Epithelial cell of proximal tubule (primary cell): Measurements from ENCODE around the gene KCNMA1. TPM values are rescaled to one million over a fixed set of nuclear protein-coding genes. Genes with fewer than 3 reads are reported as not detected.

Source experiments
- DNase-seq: peaks from one replicate; pipeline ENCODE4 v3.0.0-alpha.2; 2011; ENCODE audit warnings: low read depth
- H3K4me3 ChIP-seq: 2 replicates; pipeline ENCODE4 v1.5.1; 2011; ENCODE audit warnings: low read depth, mild to moderate bottlenecking, low read length
- total RNA-seq: library from RNA; depleted of rRNA; stranded (reverse); fragments of >200 nt; gene quantifications from 2 replicates; pipeline ENCODE4 v1.2.3, GENCODE V29; 2015
- TF ChIP-seq, protein P1 (sequence below): conservative IDR thresholded peaks from 2 replicates; pipeline ENCODE4 v1.5.1; 2012; ENCODE audit warnings: low read depth, mild to moderate bottlenecking, low read length

KCNMA1 gene
- total RNA-seq, 1 donor from 2014 or later = 12.5 TPM

DNA sequence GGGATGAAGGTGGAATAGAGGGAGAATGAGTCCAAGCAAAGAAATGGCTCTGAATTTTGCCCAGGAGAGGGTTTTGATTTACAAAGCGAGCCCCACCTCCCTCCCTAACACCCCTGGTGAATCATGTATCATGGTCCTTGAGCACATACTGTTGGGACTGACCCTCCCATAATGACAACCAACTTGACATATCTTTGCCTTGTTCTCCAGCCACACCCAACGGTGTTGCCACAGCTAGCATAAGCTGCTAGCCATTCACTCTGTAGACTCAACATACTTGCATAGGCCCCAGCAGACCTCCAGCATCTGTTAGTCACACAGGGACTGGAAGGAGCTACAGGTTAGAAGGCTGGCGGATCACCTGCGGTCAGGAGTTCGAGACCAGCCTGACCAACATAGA, 538.5 kb downstream of the KCNMA1 start:
- H3K4me3 ChIP-seq = no peak overlapping the region
- TF ChIP-seq, protein P1, sequence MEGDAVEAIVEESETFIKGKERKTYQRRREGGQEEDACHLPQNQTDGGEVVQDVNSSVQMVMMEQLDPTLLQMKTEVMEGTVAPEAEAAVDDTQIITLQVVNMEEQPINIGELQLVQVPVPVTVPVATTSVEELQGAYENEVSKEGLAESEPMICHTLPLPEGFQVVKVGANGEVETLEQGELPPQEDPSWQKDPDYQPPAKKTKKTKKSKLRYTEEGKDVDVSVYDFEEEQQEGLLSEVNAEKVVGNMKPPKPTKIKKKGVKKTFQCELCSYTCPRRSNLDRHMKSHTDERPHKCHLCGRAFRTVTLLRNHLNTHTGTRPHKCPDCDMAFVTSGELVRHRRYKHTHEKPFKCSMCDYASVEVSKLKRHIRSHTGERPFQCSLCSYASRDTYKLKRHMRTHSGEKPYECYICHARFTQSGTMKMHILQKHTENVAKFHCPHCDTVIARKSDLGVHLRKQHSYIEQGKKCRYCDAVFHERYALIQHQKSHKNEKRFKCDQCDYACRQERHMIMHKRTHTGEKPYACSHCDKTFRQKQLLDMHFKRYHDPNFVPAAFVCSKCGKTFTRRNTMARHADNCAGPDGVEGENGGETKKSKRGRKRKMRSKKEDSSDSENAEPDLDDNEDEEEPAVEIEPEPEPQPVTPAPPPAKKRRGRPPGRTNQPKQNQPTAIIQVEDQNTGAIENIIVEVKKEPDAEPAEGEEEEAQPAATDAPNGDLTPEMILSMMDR = no peak
- DNase-seq = no peak

DNA sequence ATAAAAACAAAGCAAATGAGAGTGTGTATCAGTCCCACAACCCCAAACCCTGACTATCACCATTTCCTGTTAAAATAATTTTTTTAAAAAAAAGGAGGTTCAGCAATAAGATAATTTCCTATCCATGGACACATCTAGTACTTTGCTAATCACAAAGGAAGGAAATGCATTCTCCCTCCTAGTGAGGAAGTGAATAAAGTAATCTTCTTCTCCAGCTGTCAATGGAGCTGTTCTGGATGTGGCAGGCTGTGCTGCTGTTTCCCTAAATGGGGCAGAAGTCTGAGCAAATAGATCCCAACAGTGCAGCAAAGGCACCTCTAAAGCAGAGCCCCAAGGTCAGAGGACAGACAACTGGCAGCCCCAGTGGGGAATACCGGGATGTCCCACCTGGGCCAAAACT, 540.0 kb downstream of the KCNMA1 start:
- H3K4me3 ChIP-seq = no peak overlapping the region
- TF ChIP-seq, protein P1 = no peak
- DNase-seq = no peak

DNA sequence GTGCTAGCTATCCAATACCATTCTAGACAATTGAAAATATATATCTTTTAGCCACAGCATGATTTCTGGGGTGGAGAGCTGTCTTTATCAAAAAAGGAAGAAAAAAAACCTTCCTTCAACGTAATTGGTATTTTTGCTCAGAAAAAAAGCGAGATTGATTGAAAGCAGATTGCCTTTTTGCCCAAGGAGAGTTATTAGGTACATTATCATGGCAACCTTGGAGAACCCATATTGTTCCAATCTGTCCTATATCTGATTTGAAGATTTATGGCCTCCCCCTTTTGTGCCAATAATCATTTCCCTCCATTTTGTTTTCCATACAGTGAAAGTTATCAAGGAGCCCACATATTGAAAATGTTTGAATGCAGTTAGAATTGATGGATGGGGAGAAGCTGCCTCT, 544.5 kb downstream of the KCNMA1 start:
- H3K4me3 ChIP-seq = no peak overlapping the region
- TF ChIP-seq, protein P1 = no peak

DNA sequence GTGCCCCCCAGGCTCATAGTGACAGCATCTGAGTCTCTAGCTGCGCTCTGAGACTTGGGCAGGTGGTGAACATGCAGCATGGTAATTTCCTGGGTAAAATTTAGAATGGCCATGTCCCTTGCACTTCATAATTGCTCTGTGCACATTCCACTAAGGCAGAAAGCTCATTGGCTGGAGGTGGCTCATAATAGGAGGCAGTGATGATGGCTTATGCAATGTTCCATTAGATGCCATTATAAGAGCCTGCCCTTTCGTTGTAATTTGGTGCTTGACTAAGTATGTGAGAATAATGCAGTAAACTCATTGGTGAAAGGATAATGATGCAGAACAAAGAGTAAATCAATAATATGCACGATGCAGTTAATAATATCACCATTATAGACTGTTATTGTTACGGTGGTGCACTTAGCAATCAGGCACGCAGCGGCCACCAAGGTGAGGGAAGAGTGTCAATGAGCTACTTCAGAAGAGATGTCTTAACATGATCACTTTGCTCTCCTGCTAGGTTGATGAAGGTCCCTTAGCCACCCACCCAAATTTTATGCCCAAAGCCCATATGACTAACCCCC, 545.9 kb downstream of the KCNMA1 start:
- TF ChIP-seq, protein P1 = no peak
- no peak overlapping the region for H3K4me3 ChIP-seq
- DNase-seq = no peak

More for the DNA sequence above, 544.5 kb downstream of the KCNMA1 start:
- DNase-seq = no peak

DNA sequence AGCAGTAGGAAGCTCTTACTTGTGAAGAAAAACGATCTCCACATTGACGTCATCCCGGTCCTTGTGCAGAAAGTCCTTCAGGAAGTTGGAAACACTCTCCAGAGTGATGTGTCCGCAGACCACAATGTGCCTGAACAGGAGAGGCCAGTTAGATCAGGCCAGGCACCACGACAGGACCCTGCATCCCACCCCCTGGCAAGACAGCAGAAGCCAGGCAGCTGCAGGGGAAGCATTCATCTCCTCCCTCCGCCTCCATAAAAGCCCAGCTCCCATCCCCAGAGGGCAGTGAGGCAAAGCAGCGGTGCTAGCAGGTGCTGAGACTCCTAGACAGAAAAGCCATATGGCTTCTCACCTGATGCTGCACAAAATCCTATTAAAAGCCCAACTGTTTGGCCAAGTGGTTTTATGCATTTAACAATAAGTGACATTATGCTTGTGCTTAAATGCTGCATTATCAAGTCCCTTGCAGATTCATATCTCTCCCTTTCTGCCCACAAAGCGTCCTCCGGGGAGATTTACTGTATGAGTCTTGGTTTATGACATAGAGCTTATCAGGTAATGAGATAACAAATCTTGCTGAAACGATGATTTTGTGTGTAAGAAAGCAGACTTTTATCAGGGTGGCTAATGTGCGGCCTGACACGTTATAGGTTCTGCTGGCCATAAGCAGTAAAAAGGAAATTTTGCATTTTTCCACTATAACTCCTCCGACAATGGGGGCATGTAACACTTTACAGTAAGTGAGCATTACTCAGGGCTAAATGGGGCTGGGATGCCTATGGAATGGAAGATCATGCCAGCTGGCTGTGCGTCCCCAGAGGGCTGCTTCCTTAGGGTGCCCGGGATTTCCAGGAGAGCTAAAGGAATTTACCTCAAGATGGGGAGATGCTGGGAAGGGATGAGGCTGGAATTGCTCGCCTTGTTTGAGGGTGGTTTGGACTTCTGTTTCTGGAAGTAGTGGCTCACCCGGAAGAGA, 546.9 kb downstream of the KCNMA1 start:
- TF ChIP-seq, protein P1 = no peak
- no peak overlapping the region for H3K4me3 ChIP-seq
- DNase-seq = no peak

DNA sequence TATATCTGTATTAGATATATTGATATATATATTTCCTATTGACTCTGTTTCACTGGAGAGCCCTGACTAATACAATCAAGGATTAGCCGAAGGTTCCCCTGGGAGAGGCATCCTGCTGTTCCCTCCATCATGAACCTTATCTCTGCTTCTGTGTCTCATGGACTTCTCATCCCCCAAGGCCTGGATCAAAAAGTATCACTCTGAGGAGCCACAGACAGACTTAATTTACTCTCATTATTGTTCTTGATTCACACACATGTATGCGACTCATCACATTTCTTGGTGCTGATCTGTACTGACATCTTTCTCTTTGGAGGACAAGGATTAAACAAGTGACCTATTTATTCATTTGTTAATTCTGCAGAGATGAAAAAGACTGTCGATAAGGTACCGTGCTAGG, 550.2 kb downstream of the KCNMA1 start:
- no peak overlapping the region for H3K4me3 ChIP-seq
- DNase-seq = no peak
- TF ChIP-seq, protein P1 = no peak

DNA sequence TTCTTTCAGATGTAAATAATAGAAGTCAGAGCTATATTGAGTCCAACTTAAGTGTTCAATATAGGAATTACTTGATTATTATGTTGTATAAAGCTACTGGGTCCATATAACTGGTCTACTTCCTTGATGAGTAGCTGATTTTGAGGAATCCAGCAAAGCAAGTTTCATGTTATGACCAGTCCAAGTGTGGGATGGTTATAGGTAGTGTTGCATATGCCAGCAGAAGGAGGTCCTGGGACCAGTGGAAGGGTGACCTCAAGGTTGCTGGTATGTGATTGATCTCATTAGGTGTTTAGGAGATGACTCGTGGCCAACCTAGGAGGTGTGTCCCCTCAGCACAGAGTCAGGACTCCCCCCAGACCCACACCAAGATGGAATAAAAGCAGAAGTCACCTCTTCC, 551.5 kb downstream of the KCNMA1 start:
- DNase-seq = no peak
- TF ChIP-seq, protein P1 = no peak
- no peak overlapping the region for H3K4me3 ChIP-seq
